ENCODE data around the gene TMED7. TPM values are rescaled to one million over a fixed set of nuclear protein-coding genes. Genes with fewer than 3 reads are reported as not detected.

Gene TMED7
- total RNA-seq, 2 donors from 2014 or later: 131 to 132 TPM

DNA sequence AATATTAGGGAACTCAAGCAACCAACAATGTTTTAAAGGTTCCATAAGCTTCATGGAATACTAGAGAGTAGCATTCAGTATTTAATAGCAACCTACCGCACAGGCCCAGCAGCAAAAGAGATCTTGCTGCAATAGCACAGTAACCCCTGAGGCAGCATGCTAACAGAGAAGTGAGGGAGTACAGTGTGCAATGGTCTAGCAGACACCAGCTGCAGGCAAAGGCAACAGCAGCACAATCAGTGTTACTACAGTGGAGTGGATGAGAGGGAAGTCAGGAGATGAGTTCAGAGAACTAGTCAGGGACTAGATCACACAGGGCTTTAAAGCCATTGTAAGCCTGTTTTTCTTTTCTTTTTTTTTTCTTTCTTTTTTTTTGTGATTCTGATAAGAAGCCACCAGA lies 26.3 kb downstream of the TMED7 start:
- TF ChIP-seq, protein P1, sequence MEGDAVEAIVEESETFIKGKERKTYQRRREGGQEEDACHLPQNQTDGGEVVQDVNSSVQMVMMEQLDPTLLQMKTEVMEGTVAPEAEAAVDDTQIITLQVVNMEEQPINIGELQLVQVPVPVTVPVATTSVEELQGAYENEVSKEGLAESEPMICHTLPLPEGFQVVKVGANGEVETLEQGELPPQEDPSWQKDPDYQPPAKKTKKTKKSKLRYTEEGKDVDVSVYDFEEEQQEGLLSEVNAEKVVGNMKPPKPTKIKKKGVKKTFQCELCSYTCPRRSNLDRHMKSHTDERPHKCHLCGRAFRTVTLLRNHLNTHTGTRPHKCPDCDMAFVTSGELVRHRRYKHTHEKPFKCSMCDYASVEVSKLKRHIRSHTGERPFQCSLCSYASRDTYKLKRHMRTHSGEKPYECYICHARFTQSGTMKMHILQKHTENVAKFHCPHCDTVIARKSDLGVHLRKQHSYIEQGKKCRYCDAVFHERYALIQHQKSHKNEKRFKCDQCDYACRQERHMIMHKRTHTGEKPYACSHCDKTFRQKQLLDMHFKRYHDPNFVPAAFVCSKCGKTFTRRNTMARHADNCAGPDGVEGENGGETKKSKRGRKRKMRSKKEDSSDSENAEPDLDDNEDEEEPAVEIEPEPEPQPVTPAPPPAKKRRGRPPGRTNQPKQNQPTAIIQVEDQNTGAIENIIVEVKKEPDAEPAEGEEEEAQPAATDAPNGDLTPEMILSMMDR (IDR thresholded peaks at IDR 0.05): no peak

DNA sequence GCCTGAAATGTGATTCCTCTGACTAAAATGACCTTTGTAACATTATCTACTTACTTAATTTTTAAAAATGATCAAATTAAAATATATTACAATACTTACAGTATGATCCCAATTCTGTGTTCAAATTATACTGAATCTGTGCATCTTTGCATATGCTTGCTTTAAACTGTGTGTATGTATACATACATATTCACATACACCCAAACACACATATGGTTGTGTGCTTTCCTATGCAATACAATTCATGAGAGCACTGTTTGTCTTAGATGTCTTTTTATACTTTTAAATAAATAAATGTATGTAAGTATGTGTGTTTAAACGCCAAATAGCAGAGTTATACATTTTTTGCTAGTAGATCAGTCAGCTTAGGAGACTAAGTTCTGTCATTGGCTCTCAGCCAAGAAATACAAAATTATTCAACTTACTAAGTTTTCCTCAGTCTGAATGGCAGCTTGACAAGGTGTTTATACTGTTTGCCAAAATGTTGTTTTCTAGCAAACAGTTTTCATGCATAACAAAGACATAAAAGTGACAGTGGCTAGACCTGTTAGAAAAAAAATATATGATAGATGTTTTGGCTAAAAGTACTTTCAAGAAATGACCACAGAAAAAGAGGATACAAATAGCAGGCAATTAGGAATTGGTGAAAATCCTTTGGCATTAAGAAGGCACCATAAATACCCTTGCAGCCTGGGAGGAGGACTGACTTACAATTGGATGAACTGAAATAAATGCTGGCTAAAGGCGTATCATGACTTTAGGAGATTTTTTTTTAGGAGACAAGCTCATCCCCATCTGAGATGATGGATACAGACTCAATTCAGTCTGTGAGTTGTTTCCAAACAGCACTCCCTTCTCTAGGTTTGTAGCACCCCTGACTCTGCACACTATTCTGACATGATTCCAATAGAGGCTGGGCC lies 31.4 kb downstream of the TMED7 start:
- H3K9me3 ChIP-seq: no peaks in the 10 kb centered on the region
- no peaks in the 10 kb centered on the region for H3K27me3 ChIP-seq (replicated peaks; ENCODE audit: insufficient read depth)
- no peaks in the 10 kb centered on the region for H3K36me3 ChIP-seq
- H3K27ac ChIP-seq: no peak overlapping the region
- no peak for DNase-seq (ENCODE audit: low spot score)
- H3K4me1 ChIP-seq (ENCODE audit: control insufficient read depth in 1 of 2, low read depth in 2 of 2): peaks cover 10 to 13% of the 10 kb centered on the region in 2 donors
- H3K4me3 ChIP-seq: no peak overlapping the region
- TF ChIP-seq, protein P1 (IDR thresholded peaks at IDR 0.05): no peak
- no peak for ATAC-seq (ENCODE audit: insufficient number of reproducible peaks, low FRiP score, low read depth)

More for the DNA sequence above, 26.3 kb downstream of the TMED7 start:
- no peaks in the 10 kb centered on the region for H3K27me3 ChIP-seq (replicated peaks; ENCODE audit: insufficient read depth)
- H3K36me3 ChIP-seq: no peaks in the 10 kb centered on the region
- H3K27ac ChIP-seq: peak overlapping the region; percentile 28 to 35
- ATAC-seq (ENCODE audit: insufficient number of reproducible peaks, low FRiP score, low read depth): peak; percentile 4
- no peaks in the 10 kb centered on the region for H3K9me3 ChIP-seq
- H3K4me3 ChIP-seq: peak overlapping the region; percentile 39
- peaks cover 23 to 36% of the 10 kb centered on the region in 2 donors for H3K4me1 ChIP-seq (ENCODE audit: control insufficient read depth in 1 of 2, low read depth in 2 of 2)
- DNase-seq (ENCODE audit: low spot score): no peak

DNA sequence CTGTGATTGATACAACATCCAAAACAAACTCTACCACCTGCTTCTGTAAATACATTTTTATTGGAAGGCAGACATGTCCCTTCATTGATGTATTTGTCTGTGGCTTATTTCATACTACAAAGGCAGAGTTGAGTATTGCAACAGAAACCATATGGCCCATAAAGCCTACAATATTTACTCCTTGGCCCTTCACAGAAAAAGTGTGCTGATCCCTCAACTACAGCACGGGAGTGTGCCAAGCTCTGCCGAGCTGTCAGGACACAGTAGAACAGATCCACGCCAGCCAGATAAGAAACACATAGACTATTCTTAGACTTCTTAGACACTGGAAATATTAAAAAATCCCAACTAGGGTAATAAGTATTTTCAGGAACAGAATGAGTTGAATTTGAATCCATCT lies 36.8 kb downstream of the TMED7 start:
- Histone ChIP-seq H3K4me1 (ENCODE audit: control insufficient read depth in 1 of 2, low read depth in 2 of 2) (peaks cover 0 to 4% of the 10 kb centered on the region in 2 donors), H3K27ac (no peak overlapping the region), H3K4me3 (no peak overlapping the region), H3K9me3 (no peaks in the 10 kb centered on the region), H3K36me3 (no peaks in the 10 kb centered on the region), H3K27me3 (replicated peaks; ENCODE audit: insufficient read depth) (no peaks in the 10 kb centered on the region)
- TF ChIP-seq, protein P1 (IDR thresholded peaks at IDR 0.05): no peak
- DNase-seq (ENCODE audit: low spot score) (no peak), ATAC-seq (ENCODE audit: insufficient number of reproducible peaks, low FRiP score, low read depth) (no peak)

GRCh38 chr5:115588640-115589039 lies 37.2 kb downstream of the TMED7 start:
- DNase-seq (ENCODE audit: low spot score): no peak
- ATAC-seq (ENCODE audit: insufficient number of reproducible peaks, low FRiP score, low read depth): no peak
- H3K9me3 ChIP-seq: no peaks in the 10 kb centered on the region
- no peak overlapping the region for H3K27ac ChIP-seq
- TF ChIP-seq, protein P1 (IDR thresholded peaks at IDR 0.05): no peak
- peaks cover 0 to 4% of the 10 kb centered on the region in 2 donors for H3K4me1 ChIP-seq (ENCODE audit: control insufficient read depth in 1 of 2, low read depth in 2 of 2)
- no peaks in the 10 kb centered on the region for H3K36me3 ChIP-seq
- H3K27me3 ChIP-seq (replicated peaks; ENCODE audit: insufficient read depth): no peaks in the 10 kb centered on the region
- H3K4me3 ChIP-seq: no peak overlapping the region

DNA sequence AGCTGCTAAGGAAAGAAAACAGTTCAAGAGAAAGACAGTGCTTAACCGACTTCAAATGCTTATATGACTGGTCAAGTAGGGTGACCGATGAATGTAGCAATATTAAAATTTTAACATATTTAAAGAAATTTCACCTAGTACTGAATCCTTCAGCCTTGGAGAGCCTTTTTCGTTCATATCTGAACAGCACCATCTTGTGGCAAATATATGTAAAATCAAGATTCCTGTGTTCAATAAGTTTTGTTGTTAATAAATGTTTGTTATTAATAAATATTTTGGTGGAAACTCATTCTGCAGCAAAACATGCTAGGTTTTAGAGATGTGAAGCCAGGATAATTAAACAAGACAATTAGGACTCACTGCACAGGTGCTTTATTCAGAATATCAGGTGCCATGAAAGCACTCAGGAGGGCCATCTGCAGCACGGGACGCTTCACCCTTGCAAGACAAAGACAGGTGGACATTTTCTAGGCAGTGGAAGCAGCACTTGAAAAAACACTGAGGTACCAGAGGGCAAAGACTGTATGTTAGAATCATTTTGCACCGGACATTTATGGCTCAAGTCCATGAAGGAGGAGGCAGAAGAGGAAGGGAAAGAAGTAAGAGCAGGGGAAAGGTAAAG lies 39.2 kb downstream of the TMED7 start:
- no peak for DNase-seq (ENCODE audit: low spot score)
- Histone ChIP-seq H3K27ac (no peak overlapping the region), H3K36me3 (no peaks in the 10 kb centered on the region), H3K4me3 (no peak overlapping the region), H3K9me3 (no peaks in the 10 kb centered on the region), H3K27me3 (replicated peaks; ENCODE audit: insufficient read depth) (no peaks in the 10 kb centered on the region), H3K4me1 (ENCODE audit: control insufficient read depth in 1 of 2, low read depth in 2 of 2) (peaks cover 0 to 4% of the 10 kb centered on the region in 2 donors)
- ATAC-seq (ENCODE audit: insufficient number of reproducible peaks, low FRiP score, low read depth): no peak
- TF ChIP-seq, protein P1 (IDR thresholded peaks at IDR 0.05): peak; percentile 49

Data from thoracic aorta (tissue), 2 donors.